HepG2 (cell line): Measurements from ENCODE around the gene KLF6. TPM values are rescaled to one million over a fixed set of nuclear protein-coding genes. Genes with fewer than 3 reads are reported as not detected.

ENCODE experiments used
- ARID2 ChIP-seq: sonication (generic); formaldehyde crosslinking; IDR thresholded peaks from 2 replicates; pipeline ENCODE4 v1.8.1; 2022; ENCODE audit warnings: mild to moderate bottlenecking, missing genetic modification reagents, borderline replicate concordance
- ELF3 ChIP-seq: IDR thresholded peaks from 2 replicates; pipeline ENCODE4 v1.6.1; 2016; ENCODE audit warnings: missing genetic modification reagents, missing compliant biosample characterization
- ELK4 ChIP-seq: sonication (generic); formaldehyde crosslinking; IDR thresholded peaks from 2 replicates; pipeline ENCODE4 v1.9.0; 2021; ENCODE audit warnings: missing genetic modification reagents, borderline replicate concordance
- HMGXB4 ChIP-seq, 2 experiments: sonication (generic) in 1 of 2; formaldehyde crosslinking in 1 of 2; IDR thresholded peaks; 2 replicates each; pipeline versions ENCODE4 v1.4.0 to v1.6.1; 2018 to 2020; ENCODE audit warnings: missing genetic modification reagents in 2 of 2, borderline replicate concordance in 1 of 2, low read depth in 1 of 2, mild to moderate bottlenecking in 1 of 2, missing biosample characterization in 1 of 2
- PCBP1 ChIP-seq: fragments of 200-400 bp; formaldehyde crosslinking; IDR thresholded peaks from 2 replicates; pipeline ENCODE4 v1.6.1; 2017; ENCODE audit warnings: mild to moderate bottlenecking, low read depth, low read length, borderline replicate concordance
- PHF8 ChIP-seq: sonication (generic); formaldehyde crosslinking; IDR thresholded peaks from 2 replicates; pipeline ENCODE4 v1.5.0; 2020; ENCODE audit warnings: missing genetic modification reagents
- PRDM10 ChIP-seq: sonication (generic); formaldehyde crosslinking; IDR thresholded peaks from 2 replicates; pipeline ENCODE4 v1.4.0; 2020; ENCODE audit warnings: low read depth, missing genetic modification reagents
- RBM22 ChIP-seq: fragments of 200-400 bp; formaldehyde crosslinking; optimal IDR thresholded peaks from 2 replicates; pipeline ENCODE3; 2017; ENCODE audit warnings: mild to moderate bottlenecking, low read length, moderate library complexity
- XBP1 ChIP-seq: sonication (generic); formaldehyde crosslinking; IDR thresholded peaks from 2 replicates; pipeline ENCODE4 v1.5.0; 2020; ENCODE audit warnings: missing genetic modification reagents
- ZEB1 ChIP-seq: IDR thresholded peaks from 2 replicates; pipeline ENCODE4 v1.6.1; 2012; ENCODE audit warnings: mild to moderate bottlenecking, low read depth, inconsistent platforms; ENCODE audit not compliant: insufficient replicate concordance
- ZFY ChIP-seq: sonication (generic); formaldehyde crosslinking; IDR thresholded peaks from 2 replicates; pipeline ENCODE4 v1.4.0; 2020; ENCODE audit warnings: missing genetic modification reagents
- ZNF296 ChIP-seq: sonication (generic); formaldehyde crosslinking; conservative IDR thresholded peaks from 2 replicates; pipeline ENCODE4 v1.5.0; 2020; ENCODE audit warnings: mild to moderate bottlenecking, missing genetic modification reagents
- ZNF3 ChIP-seq: IDR thresholded peaks from 2 replicates; pipeline ENCODE4 v1.7.0; 2017; ENCODE audit warnings: inconsistent platforms
- ZNF329 ChIP-seq: sonication (generic); formaldehyde crosslinking; IDR thresholded peaks from 2 replicates; pipeline ENCODE4 v1.9.0; 2021; ENCODE audit warnings: low read depth, mild to moderate bottlenecking, missing genetic modification reagents
- ZNF609 ChIP-seq: sonication (generic); formaldehyde crosslinking; IDR thresholded peaks from 2 replicates; pipeline ENCODE4 v1.4.0; 2020; ENCODE audit warnings: mild to moderate bottlenecking, missing genetic modification reagents, borderline replicate concordance
- ZNF740 ChIP-seq: sonication (generic); formaldehyde crosslinking; IDR thresholded peaks from 2 replicates; pipeline ENCODE4 v1.4.0; 2020; ENCODE audit warnings: missing genetic modification reagents
- polyA plus RNA-seq, 8 experiments: library from polyadenylated mRNA; depleted of rRNA in 3 of 8; stranded (reverse) in 7 of 8; unstranded in 1 of 8; fragments of >200 nt; fragmentation: Illumina TruSeq in 4 of 8; extraction: Trizol in 4 of 8; gene quantifications; 2 replicates each; pipeline versions ENCODE4 v1.2.1 to v1.2.3, GENCODE V29; 2011 to 2016; ENCODE audit warnings: low read depth in 4 of 8, missing spikeins in 1 of 8, mixed read lengths in 1 of 8; ENCODE audit not compliant: insufficient read depth in 1 of 8
- total RNA-seq, 5 experiments: library from RNA; depleted of rRNA; stranded (reverse); fragments of >200 nt; fragmentation: Illumina TruSeq; extraction: Trizol; gene quantifications; 2 replicates each; pipeline ENCODE4 v1.2.3, GENCODE V29; 2016; ENCODE audit warnings: low read depth in 1 of 5

The KLF6 gene
- total and polyA plus RNA-seq, 2 of the 13 experiments (the other 11 are each of a cell fraction or from before 2014, with no cell fraction given) = 27.0 to 71.9 TPM

GRCh38 chr10:3786295-3787015, 1.4 kb upstream of the KLF6 start (continued):
- TF ChIP-seq PRDM10 = peak; percentile 17; the same call in 1 of the 2 replicates
- 0 out of 2 replicates have a peak, but pooled peaks have one; percentile 32 for TF ChIP-seq ZNF3 (CRISPR knock-in tag)
- no peak for TF ChIP-seq ZNF740 (CRISPR knock-in tag)
- TF ChIP-seq ZNF609 = peak; percentile 91; the same call in 1 of the 2 replicates
- TF ChIP-seq ZFY (CRISPR knock-in tag) = peak; percentile 43; the same call in 1 of the 2 replicates
- TF ChIP-seq ZEB1 = no peak
- peak; percentile 69; the same call in 1 of the 2 replicates for TF ChIP-seq ELF3 (CRISPR knock-in tag)
- TF ChIP-seq ARID2 = no peak; the same call in 1 of the 2 replicates
- TF ChIP-seq ZNF329 = peak; percentile 21; the same call in 1 of the 2 replicates
- TF ChIP-seq PHF8 (CRISPR knock-in tag) = peak; percentile 42
- TF ChIP-seq ELK4 = no peak
- TF ChIP-seq ZNF296 (CRISPR knock-in tag) = no peak
- TF ChIP-seq XBP1 (CRISPR knock-in tag) = no peak
- peak; percentile 47 for TF ChIP-seq RBM22
- no peak for TF ChIP-seq PCBP1
- 0 out of 4 replicates have a peak, but pooled peaks of 1 of the 2 experiments have one; percentile 16 for TF ChIP-seq HMGXB4 (CRISPR knock-in tag; IDR thresholded peaks at IDR 0.05; ENCODE audit: borderline replicate concordance in 1 of 2, low read depth in 1 of 2)
